ENCODE results near the gene ACTL7B. TPM values are rescaled to one million over a fixed set of nuclear protein-coding genes. Genes with fewer than 3 reads are reported as not detected.

The ACTL7B gene
- total RNA-seq, 1 donor from 2014 or later, result not detected

DNA sequence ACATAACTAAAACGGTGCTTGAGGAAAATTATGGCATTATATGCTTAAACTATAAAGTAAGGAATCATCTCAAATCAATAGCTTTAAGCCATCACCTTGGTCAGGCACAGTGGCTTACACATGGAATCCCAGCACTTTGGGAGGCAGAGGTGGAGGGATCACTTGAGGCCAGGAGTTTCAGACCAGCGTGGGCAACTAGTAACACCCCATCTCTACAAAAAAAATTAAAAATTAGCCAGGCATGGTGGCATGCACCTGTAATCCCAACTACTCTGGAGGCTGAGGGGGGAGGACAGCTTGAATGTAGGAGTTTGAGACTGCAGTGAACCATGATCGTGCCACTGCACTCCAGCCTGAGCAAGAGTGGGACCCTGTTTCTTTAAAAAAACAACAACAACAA is 28.9 kb upstream of the ACTL7B start:
- Mint-ChIP-seq H3K27ac (ENCODE audit: unreplicated experiment) (no peak overlapping the region), H3K4me1 (no peaks in the 10 kb centered on the region), H3K27me3 (ENCODE audit: low read depth) (no peaks in the 10 kb centered on the region), H3K4me3 (no peak overlapping the region), H3K36me3 (ENCODE audit: low read depth) (peaks cover 26% of the 10 kb centered on the region), H3K9me3 (peaks cover 3% of the 10 kb centered on the region)
- DNase-seq (ENCODE audit: low read depth, low spot score), result no peak
- TF ChIP-seq, protein P1, sequence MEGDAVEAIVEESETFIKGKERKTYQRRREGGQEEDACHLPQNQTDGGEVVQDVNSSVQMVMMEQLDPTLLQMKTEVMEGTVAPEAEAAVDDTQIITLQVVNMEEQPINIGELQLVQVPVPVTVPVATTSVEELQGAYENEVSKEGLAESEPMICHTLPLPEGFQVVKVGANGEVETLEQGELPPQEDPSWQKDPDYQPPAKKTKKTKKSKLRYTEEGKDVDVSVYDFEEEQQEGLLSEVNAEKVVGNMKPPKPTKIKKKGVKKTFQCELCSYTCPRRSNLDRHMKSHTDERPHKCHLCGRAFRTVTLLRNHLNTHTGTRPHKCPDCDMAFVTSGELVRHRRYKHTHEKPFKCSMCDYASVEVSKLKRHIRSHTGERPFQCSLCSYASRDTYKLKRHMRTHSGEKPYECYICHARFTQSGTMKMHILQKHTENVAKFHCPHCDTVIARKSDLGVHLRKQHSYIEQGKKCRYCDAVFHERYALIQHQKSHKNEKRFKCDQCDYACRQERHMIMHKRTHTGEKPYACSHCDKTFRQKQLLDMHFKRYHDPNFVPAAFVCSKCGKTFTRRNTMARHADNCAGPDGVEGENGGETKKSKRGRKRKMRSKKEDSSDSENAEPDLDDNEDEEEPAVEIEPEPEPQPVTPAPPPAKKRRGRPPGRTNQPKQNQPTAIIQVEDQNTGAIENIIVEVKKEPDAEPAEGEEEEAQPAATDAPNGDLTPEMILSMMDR (conservative IDR thresholded peaks at IDR 0.05), result no peak

DNA sequence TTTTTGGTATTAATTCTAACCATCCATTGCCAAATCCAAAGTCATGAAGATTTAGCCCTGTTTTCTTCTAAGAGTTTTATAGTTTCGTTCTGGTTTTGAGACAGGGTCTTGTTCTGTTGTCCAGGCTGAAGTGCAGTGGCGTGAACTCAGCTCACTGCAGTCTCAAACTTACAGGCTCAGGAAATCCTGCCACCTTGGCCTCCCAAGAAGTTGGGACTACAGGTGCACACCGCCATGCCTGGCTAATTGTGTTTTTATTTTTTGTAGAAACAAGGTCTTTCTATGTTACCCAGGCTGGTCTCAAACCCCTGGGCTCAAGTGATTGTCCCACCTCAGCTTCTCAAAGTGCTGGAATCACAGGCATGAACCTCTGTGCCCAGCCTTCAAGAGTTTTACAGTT is 27.3 kb upstream of the ACTL7B start:
- H3K27ac Mint-ChIP-seq (ENCODE audit: unreplicated experiment), result no peak overlapping the region
- peaks cover 31% of the 10 kb centered on the region for H3K36me3 Mint-ChIP-seq (ENCODE audit: low read depth)
- DNase-seq (ENCODE audit: low read depth, low spot score), result no peak
- TF ChIP-seq, protein P1 (conservative IDR thresholded peaks at IDR 0.05), result no peak
- no peak overlapping the region for H3K4me3 Mint-ChIP-seq
- peaks cover 3% of the 10 kb centered on the region for H3K9me3 Mint-ChIP-seq
- no peaks in the 10 kb centered on the region for H3K27me3 Mint-ChIP-seq (ENCODE audit: low read depth)
- H3K4me1 Mint-ChIP-seq, result no peaks in the 10 kb centered on the region

DNA sequence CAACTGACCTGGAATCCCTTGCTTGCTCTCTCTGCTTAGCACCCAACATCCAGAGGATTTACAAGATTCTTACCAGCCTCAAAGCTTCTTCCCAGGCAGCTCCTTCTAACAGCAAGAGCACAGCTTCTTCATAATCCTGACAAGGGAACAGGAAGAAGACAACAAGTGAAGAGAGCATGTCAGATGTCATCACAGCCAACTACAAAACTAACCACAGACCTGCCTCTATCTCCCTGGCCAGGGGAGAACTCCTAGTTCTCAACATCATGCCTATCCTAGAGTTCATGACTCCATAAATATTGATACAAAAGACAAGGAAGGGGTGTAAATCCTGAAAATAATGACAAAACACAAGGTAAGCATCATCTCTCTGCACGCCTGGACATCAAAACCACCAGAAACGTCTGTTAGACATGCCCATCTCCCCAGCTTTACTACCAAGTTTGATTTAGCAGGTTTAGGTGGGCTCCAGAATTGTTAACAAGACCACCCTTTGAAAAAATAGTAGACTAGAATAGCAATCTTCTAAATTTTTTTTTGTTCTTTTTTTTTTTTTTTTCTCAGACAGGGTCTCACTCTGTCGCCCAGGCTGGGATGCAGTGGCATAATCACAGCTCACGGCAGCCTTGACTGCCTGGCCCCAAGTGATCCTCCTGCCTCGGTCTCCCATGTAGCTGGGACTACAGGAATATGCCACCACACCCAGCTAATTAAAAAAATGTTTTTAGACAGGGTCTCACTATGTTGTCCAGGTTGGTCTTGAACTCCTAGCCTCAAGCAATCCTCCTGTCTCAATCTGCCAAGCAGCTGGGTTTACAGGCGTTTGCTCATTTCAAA is 26.5 kb upstream of the ACTL7B start:
- Mint-ChIP-seq H3K27ac (ENCODE audit: unreplicated experiment) (no peak overlapping the region), H3K27me3 (ENCODE audit: low read depth) (no peaks in the 10 kb centered on the region), H3K4me3 (no peak overlapping the region), H3K36me3 (ENCODE audit: low read depth) (peaks cover 33% of the 10 kb centered on the region), H3K4me1 (no peaks in the 10 kb centered on the region), H3K9me3 (peaks cover 3% of the 10 kb centered on the region)
- no peak for DNase-seq (ENCODE audit: low read depth, low spot score)
- TF ChIP-seq, protein P1 (conservative IDR thresholded peaks at IDR 0.05), result no peak

DNA sequence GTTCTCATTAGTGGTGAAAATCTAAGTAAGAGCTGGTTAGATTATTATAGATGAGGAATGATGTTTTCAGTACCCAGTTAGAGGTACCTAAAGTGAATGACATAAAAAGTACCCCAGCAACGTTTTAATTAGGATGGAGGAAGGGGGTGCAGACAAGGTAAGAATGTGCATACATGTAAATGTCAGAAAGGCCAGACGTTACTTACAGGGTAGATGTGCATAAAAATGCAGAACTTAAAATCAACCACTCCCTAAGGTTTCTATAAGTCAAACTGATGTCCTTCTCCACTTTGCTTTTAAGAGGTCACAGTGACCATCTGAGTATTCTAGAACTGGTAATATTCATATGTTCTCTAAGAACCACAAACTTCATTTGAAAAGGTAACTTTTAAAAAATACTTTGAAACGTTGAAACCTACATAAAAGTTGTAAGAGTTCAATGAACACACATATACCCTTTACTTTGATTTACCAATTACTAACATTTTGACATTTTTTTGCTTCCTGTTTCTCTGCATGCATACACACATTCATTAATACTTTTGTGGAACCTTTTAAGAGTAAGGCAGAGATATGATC is 25.0 kb upstream of the ACTL7B start:
- Mint-ChIP-seq H3K27ac (ENCODE audit: unreplicated experiment) (no peak overlapping the region), H3K27me3 (ENCODE audit: low read depth) (no peaks in the 10 kb centered on the region), H3K36me3 (ENCODE audit: low read depth) (peaks cover 24% of the 10 kb centered on the region), H3K9me3 (peaks cover 3% of the 10 kb centered on the region), H3K4me1 (no peaks in the 10 kb centered on the region), H3K4me3 (no peak overlapping the region)
- no peak for DNase-seq (ENCODE audit: low read depth, low spot score)
- TF ChIP-seq, protein P1 (conservative IDR thresholded peaks at IDR 0.05), result no peak

DNA sequence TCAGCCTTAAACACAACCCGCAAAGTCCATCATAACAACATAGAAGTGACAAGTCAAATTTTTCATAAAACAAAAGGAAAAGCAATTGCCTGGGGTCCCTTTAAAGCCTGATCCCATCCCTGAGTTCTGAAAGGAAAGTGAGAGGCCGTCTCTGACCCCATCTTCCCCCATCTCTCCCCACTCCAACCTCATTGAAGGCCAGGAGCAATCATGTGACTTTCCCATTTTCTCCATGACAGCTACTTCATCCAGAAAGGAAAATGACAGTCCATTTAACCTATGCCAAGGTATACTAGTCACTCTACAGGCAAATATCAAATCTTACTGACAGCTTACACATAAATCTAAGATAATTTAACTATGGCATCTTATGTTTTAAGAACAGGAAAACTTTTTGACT is 21.7 kb upstream of the ACTL7B start:
- H3K4me1 Mint-ChIP-seq, result no peaks in the 10 kb centered on the region
- no peak for DNase-seq (ENCODE audit: low read depth, low spot score)
- H3K4me3 Mint-ChIP-seq, result no peak overlapping the region
- H3K36me3 Mint-ChIP-seq (ENCODE audit: low read depth), result peaks cover 31% of the 10 kb centered on the region
- no peak overlapping the region for H3K27ac Mint-ChIP-seq (ENCODE audit: unreplicated experiment)
- H3K27me3 Mint-ChIP-seq (ENCODE audit: low read depth), result no peaks in the 10 kb centered on the region
- no peaks in the 10 kb centered on the region for H3K9me3 Mint-ChIP-seq
- TF ChIP-seq, protein P1 (conservative IDR thresholded peaks at IDR 0.05), result no peak

All from neural crest cell (in vitro differentiated cells).